Measurements from ENCODE around the gene C1QTNF6. TPM values are rescaled to one million over a fixed set of nuclear protein-coding genes. Genes with fewer than 3 reads are reported as not detected.

C1QTNF6 gene
- total RNA-seq, 4 donors from 2014 or later = 0.69 to 1.6 (median 1.1) TPM

DNA sequence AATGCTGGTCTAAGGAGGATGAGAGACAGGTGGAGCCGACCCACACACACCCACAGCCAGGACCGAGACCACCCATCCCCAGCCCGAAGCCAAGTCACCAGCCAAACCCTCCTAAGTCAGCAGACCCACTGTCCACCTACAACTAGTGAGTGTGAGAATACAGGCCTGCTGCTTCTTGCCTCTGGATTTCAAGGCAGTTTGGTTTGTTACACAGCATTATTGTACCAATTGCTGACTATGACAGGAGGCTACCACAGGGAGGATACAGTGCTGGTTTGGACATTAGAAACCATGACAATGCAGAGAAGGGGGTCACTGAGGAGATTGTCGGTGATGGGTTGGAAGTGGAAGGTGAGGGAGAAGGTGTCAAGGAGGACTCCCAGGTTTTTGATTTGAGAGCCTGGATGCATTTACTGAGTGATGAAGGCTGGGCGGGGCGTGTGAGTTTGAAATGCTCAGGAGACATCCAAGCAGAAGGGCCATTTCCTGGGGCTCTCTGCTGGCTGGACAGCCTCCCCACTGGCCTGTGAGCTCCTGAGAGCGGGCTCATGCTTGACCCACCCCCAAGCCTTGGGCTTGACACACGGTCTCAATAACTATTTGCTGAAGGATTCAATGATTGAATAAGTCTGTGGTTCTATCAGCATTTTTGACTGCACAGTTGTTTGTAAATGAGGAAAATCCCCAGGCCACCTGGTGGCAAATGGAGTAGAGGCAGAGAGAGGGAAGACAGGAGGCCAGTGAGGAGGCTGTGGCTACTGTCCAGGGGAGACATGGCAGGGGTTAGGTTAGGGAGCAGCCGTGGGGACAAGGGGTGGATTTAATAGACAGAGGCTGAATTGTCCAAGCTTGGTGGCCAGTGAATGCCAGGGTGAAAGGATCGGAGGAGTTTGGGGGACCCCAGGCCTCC lies 33.6 kb upstream of the C1QTNF6 start:
- no peaks in the 10 kb centered on the region for H3K36me3 ChIP-seq
- no peak overlapping the region for H3K4me3 ChIP-seq
- no peaks in the 10 kb centered on the region for H3K4me1 ChIP-seq
- no peak for ATAC-seq
- H3K27ac ChIP-seq = no peak overlapping the region
- TF ChIP-seq POLR2AphosphoS5 (IDR thresholded peaks at IDR 0.05) (no peak), POLR2A (IDR thresholded peaks at IDR 0.05) (no peak), EP300 (IDR thresholded peaks at IDR 0.05) (no peak)
- TF ChIP-seq, protein P1, sequence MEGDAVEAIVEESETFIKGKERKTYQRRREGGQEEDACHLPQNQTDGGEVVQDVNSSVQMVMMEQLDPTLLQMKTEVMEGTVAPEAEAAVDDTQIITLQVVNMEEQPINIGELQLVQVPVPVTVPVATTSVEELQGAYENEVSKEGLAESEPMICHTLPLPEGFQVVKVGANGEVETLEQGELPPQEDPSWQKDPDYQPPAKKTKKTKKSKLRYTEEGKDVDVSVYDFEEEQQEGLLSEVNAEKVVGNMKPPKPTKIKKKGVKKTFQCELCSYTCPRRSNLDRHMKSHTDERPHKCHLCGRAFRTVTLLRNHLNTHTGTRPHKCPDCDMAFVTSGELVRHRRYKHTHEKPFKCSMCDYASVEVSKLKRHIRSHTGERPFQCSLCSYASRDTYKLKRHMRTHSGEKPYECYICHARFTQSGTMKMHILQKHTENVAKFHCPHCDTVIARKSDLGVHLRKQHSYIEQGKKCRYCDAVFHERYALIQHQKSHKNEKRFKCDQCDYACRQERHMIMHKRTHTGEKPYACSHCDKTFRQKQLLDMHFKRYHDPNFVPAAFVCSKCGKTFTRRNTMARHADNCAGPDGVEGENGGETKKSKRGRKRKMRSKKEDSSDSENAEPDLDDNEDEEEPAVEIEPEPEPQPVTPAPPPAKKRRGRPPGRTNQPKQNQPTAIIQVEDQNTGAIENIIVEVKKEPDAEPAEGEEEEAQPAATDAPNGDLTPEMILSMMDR (IDR thresholded peaks at IDR 0.05) = no peak
- peaks cover 44% of the 10 kb centered on the region for H3K27me3 ChIP-seq
- 80 to 94% methylated on average over 3 to 5 of the region's 10 CpGs for WGBS, 2 donors (ENCODE audit: low coverage in 1 of 2)
- no peaks in the 10 kb centered on the region for H3K9me3 ChIP-seq

DNA sequence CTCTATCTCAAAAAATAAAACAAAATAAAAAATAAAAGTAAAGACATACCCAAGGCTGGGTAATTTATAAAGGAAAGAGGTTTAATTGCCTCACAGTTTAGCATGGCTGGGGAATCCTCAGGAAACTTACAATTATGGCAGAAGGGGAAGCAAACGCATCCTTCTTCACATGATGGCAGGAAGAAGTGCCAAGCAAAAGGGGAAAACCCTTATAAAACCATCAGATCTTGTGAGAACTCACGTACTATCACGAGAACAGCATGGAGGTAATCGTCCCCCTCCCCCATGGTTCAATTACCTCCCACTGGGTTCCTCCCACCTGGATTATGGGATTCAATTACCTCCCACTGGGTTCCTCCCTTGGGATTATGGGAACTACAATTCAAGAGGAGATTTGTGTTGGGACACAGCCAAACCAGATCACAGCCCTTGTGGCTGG lies 32.5 kb upstream of the C1QTNF6 start:
- Histone ChIP-seq H3K4me3 (no peak overlapping the region), H3K36me3 (no peaks in the 10 kb centered on the region), H3K27me3 (peaks cover 49% of the 10 kb centered on the region), H3K27ac (no peak overlapping the region), H3K4me1 (no peaks in the 10 kb centered on the region), H3K9me3 (no peaks in the 10 kb centered on the region)
- WGBS, 2 donors (ENCODE audit: low coverage in 1 of 2) = 60 to 80% methylated on average over 4 of the region's 4 CpGs
- no peak for ATAC-seq
- TF ChIP-seq EP300 (IDR thresholded peaks at IDR 0.05) = no peak
- TF ChIP-seq, protein P1 (IDR thresholded peaks at IDR 0.05) = no peak
- TF ChIP-seq POLR2AphosphoS5 (IDR thresholded peaks at IDR 0.05) = no peak
- TF ChIP-seq POLR2A (IDR thresholded peaks at IDR 0.05) = no peak

DNA sequence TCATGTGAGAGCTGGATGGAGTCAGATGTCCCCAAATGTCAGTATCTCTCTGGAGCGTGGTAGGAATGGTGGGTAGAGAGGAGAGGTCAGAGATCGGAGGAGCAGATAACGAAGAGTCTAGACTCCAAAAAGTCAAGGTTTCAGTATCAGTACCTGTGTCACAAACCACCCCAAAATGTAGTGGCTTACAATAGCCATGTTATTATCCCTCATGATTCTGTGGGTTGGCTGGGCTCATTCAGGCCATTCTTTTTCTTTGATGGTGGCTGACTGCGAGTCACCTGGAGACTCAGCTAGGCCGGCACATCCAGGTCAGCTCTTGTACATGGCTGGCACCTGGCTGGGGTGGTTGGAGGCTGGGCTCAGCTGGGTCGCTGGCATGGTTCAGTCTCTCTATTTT lies 31.5 kb upstream of the C1QTNF6 start:
- no peak overlapping the region for H3K27ac ChIP-seq
- WGBS, 2 donors (ENCODE audit: low coverage in 1 of 2) = 56 to 79% methylated on average over 3 to 4 of the region's 6 CpGs

DNA sequence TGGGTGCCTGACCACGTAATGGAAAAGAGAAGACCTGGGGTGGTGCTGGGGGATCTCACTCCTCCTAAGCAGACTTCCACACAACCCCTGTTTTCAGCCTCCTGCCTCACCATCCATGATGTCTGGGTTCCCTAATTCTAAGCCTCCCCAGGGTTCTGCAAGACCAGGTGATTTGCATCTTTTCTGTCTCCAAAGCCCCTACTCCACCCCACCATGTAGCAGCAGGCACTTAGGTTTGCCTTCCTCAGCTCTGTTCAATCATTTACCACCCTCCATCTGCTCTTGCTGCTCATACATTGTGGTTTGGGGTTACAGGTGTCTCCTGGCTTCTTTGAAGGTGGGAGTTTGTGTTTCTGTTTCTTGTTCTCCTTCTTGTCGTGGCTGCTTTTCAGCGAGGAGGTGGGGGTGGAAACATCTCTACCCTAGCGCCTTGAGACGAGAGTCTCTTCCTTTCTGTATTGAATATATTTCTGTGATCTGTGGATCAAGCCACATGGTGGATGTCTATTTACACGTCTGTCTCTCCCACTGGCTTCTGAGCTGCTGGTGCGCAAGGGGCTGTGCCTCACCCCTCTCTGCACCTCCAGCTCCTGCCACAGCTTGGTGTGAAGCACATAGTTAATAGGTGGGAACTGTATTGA lies 30.8 kb upstream of the C1QTNF6 start:
- peaks cover 59% of the 10 kb centered on the region for H3K27me3 ChIP-seq
- no peak overlapping the region for H3K27ac ChIP-seq
- TF ChIP-seq POLR2A (IDR thresholded peaks at IDR 0.05) = no peak
- TF ChIP-seq EP300 (IDR thresholded peaks at IDR 0.05) = no peak
- TF ChIP-seq, protein P1 (IDR thresholded peaks at IDR 0.05) = no peak
- no peaks in the 10 kb centered on the region for H3K9me3 ChIP-seq
- no peak for ATAC-seq
- no peak overlapping the region for H3K4me3 ChIP-seq
- no peaks in the 10 kb centered on the region for H3K36me3 ChIP-seq
- H3K4me1 ChIP-seq = no peaks in the 10 kb centered on the region
- WGBS, 2 donors (ENCODE audit: low coverage in 1 of 2) = 32 to 38% methylated on average over 3 to 6 of the region's 7 CpGs

More for the DNA sequence above, 31.5 kb upstream of the C1QTNF6 start:
- Histone ChIP-seq H3K27me3 (peaks cover 53% of the 10 kb centered on the region), H3K4me1 (no peaks in the 10 kb centered on the region), H3K4me3 (no peak overlapping the region), H3K36me3 (no peaks in the 10 kb centered on the region), H3K9me3 (no peaks in the 10 kb centered on the region)
- no peak for ATAC-seq
- TF ChIP-seq POLR2AphosphoS5 (IDR thresholded peaks at IDR 0.05) (no peak), POLR2A (IDR thresholded peaks at IDR 0.05) (no peak), EP300 (IDR thresholded peaks at IDR 0.05) (no peak)
- TF ChIP-seq, protein P1 (IDR thresholded peaks at IDR 0.05) = no peak
